ENCODE data around the gene RHOB.
A peak's percentile ranks its signal among the peaks of the same experiment; 100 is the strongest.
"Not testable (repeated sequence)": the region's sequence is repeated elsewhere in the genome, so short reads cannot be mapped to it uniquely, and the experiment has no call there.

The RHOB gene

DNA sequence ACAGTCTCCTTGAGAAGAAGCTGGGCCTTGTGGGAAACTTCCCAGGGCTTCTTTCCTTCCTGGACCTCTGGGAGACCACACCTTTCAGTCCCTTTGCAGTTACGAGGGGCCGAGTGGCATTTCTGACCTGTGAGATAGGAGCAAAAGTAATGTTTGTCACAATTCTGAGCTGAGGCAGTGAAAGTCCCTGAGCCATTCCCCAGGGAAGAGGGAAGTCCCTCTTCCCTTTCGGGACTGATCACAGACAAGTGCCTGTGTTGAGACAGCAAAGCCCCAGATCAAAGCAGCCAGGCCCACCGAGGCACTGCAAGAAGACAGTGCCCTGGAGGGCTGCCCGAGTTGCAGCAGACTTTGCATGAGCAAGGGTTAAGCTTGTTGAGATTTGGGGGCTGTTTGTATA is 41.9 kb downstream of the RHOB start:
- H3K4me1 Mint-ChIP-seq: peaks cover 58% of the 10 kb centered on the region

DNA sequence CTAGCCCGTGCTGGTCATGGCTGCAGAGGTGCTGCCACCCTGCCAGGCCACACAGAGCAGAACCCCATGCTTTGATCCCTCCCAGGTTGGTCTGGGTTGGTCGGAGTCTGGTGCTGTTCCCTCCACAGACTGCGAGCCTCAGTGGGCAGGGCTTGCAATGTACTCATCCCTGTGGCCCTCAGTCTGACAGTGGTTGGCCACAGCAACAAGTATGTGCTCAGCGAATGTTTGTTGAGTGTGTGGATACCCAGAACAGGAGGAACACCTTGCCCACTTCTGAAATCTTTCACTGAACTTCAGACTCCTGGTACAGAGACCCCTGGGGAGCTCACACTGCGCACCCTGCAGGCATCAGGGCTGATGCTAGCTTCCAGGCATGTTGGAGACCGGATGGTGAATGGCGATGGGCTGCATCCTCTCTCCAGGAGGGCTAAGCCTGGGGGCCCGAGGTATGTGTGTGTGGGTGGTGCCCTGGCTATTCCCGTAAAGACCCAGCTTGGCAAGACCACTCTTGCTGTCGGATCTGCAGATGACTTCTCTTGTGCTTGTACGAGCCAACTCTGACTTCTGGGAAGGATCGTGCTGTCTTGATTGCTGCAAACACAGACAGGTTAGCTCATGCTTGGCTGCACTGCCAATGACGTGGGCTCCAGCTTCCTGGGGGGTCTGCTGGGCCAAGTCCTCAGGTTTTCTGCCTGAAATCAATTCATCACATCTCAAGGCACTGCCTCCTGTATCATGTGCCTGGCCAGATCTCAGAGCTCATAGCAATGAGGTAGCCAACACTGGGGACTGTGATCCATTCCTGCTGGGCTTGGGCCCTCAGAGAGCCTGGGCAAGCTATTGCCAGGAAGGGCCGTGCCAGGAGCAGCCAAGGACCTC is 43.7 kb downstream of the RHOB start:
- Mint-ChIP-seq H3K27me3 (ENCODE audit: low read depth, poor library complexity) (peaks cover 4% of the 10 kb centered on the region), H3K9me3 (no peaks in the 10 kb centered on the region), H3K4me1 (peaks cover 60% of the 10 kb centered on the region), H3K27ac (no peak overlapping the region), H3K4me3 (no peak overlapping the region), H3K36me3 (ENCODE audit: low read depth) (no peaks in the 10 kb centered on the region)
- no peak for DNase-seq
- TF ChIP-seq, protein P1, sequence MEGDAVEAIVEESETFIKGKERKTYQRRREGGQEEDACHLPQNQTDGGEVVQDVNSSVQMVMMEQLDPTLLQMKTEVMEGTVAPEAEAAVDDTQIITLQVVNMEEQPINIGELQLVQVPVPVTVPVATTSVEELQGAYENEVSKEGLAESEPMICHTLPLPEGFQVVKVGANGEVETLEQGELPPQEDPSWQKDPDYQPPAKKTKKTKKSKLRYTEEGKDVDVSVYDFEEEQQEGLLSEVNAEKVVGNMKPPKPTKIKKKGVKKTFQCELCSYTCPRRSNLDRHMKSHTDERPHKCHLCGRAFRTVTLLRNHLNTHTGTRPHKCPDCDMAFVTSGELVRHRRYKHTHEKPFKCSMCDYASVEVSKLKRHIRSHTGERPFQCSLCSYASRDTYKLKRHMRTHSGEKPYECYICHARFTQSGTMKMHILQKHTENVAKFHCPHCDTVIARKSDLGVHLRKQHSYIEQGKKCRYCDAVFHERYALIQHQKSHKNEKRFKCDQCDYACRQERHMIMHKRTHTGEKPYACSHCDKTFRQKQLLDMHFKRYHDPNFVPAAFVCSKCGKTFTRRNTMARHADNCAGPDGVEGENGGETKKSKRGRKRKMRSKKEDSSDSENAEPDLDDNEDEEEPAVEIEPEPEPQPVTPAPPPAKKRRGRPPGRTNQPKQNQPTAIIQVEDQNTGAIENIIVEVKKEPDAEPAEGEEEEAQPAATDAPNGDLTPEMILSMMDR (IDR thresholded peaks at IDR 0.05): no peak

More for the DNA sequence above, 41.9 kb downstream of the RHOB start:
- DNase-seq: no peak
- Mint-ChIP-seq H3K27ac (peak overlapping the region; percentile 64), H3K4me3 (no peak overlapping the region), H3K36me3 (ENCODE audit: low read depth) (no peaks in the 10 kb centered on the region), H3K9me3 (no peaks in the 10 kb centered on the region), H3K27me3 (ENCODE audit: low read depth, poor library complexity) (peaks cover 12% of the 10 kb centered on the region)
- TF ChIP-seq, protein P1 (IDR thresholded peaks at IDR 0.05): no peak

- H3K9me3 Mint-ChIP-seq: no peaks in the 10 kb centered on the region
- H3K27ac Mint-ChIP-seq: no peak overlapping the region
- TF ChIP-seq, protein P1 (IDR thresholded peaks at IDR 0.05): no peak
- no peak for DNase-seq
- no peak overlapping the region for H3K4me3 Mint-ChIP-seq
- no peaks in the 10 kb centered on the region for H3K36me3 Mint-ChIP-seq (ENCODE audit: low read depth)
- peaks cover 69% of the 10 kb centered on the region for H3K4me1 Mint-ChIP-seq
- H3K27me3 Mint-ChIP-seq (ENCODE audit: low read depth, poor library complexity): peaks cover 4% of the 10 kb centered on the region
Measured at GRCh38 chr2:20491739-20492531, 45.1 kb downstream of the RHOB start.

DNA sequence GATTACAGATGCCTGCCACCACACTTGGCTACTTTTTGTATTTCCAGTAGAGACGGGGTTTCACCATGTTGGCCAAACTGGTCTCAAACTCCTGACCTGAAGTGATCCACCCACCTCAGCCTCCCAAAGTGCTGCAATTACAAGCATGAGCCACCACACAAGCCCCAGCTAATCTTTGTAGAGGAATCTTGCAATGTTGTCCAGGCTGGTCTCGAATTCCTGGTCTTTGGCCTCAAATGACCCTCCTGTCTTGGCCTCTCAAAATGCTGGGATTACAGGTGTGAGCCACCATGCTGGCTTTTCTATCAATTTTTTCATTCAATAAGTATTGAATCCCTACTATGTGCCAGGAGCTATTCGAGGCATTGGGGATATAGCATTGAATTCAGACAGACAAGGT is 46.2 kb downstream of the RHOB start:
- not testable (repeated sequence) for DNase-seq; H3K9me3 Mint-ChIP-seq; H3K27ac Mint-ChIP-seq; H3K27me3 Mint-ChIP-seq (ENCODE audit: low read depth, poor library complexity); H3K36me3 Mint-ChIP-seq (ENCODE audit: low read depth); H3K4me3 Mint-ChIP-seq
- peaks cover 62% of the 10 kb centered on the region for H3K4me1 Mint-ChIP-seq

- TF ChIP-seq, protein P1 (IDR thresholded peaks at IDR 0.05): no peak
- no peak overlapping the region for H3K4me3 Mint-ChIP-seq
- peaks cover 54% of the 10 kb centered on the region for H3K4me1 Mint-ChIP-seq
- no peak for DNase-seq
- no peaks in the 10 kb centered on the region for H3K36me3 Mint-ChIP-seq (ENCODE audit: low read depth)
- H3K27ac Mint-ChIP-seq: peak overlapping the region; percentile 83
- H3K27me3 Mint-ChIP-seq (ENCODE audit: low read depth, poor library complexity): peaks cover 12% of the 10 kb centered on the region
- H3K9me3 Mint-ChIP-seq: no peaks in the 10 kb centered on the region
Measured at GRCh38 chr2:20494241-20494640, 47.4 kb downstream of the RHOB start.

DNA sequence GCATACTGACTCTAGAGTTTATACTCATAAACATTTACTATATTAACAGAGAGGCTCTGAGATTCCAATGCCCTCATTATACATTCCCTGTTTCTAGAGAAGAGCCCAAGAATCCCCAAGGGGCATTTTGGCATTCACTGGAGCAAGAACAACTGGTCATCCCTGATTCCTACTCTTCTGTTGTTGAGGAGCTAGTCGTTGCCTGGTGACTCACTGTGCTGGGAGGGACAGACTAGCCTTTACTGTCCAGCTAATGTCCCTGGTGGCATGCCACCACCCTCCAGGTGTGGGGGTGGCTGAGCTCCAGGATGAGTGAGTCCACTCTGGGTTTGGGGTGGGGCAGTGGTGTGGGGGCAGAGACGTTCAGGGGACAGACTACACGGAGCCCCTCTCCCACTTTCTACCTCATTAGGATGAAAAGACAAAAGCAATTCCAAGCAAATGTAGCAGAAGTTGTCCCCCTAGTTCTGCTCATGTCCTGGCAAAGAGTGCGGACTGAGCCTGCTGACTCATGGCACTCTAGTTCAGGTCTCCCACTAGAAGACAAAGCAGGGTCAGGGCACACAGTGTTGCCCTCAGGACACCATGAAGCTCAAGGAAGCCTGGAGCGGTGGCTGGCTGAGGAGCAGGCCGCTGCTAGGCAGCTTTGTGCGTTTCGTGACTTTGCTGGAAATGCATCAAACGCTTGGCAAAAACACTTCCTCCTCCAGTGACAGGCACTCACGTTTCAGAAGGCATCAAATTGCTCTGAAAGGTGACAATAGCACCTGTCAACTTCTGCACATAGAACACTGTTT is 49.4 kb downstream of the RHOB start:
- Mint-ChIP-seq H3K4me1 (peaks cover 55% of the 10 kb centered on the region), H3K4me3 (no peak overlapping the region), H3K27me3 (ENCODE audit: low read depth, poor library complexity) (peaks cover 8% of the 10 kb centered on the region), H3K9me3 (no peaks in the 10 kb centered on the region), H3K27ac (peak overlapping the region; percentile 57), H3K36me3 (ENCODE audit: low read depth) (no peaks in the 10 kb centered on the region)
- DNase-seq: no peak
- TF ChIP-seq, protein P1 (IDR thresholded peaks at IDR 0.05): no peak
